Bronchial smooth muscle cell (primary cell): Measurements from ENCODE around the gene STXBP4. TPM values are rescaled to one million over a fixed set of nuclear protein-coding genes. Genes with fewer than 3 reads are reported as not detected.

Source experiments
- total RNA-seq: library from RNA; depleted of rRNA; stranded (reverse); fragments of >200 nt; gene quantifications from 2 replicates; pipeline ENCODE4 v1.2.1, GENCODE V29; 2014

Gene STXBP4, protein sequence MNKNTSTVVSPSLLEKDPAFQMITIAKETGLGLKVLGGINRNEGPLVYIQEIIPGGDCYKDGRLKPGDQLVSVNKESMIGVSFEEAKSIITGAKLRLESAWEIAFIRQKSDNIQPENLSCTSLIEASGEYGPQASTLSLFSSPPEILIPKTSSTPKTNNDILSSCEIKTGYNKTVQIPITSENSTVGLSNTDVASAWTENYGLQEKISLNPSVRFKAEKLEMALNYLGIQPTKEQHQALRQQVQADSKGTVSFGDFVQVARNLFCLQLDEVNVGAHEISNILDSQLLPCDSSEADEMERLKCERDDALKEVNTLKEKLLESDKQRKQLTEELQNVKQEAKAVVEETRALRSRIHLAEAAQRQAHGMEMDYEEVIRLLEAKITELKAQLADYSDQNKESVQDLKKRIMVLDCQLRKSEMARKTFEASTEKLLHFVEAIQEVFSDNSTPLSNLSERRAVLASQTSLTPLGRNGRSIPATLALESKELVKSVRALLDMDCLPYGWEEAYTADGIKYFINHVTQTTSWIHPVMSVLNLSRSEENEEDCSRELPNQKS
- total RNA-seq: 4.0 and 5.4 TPM in 2 replicates

DNA sequence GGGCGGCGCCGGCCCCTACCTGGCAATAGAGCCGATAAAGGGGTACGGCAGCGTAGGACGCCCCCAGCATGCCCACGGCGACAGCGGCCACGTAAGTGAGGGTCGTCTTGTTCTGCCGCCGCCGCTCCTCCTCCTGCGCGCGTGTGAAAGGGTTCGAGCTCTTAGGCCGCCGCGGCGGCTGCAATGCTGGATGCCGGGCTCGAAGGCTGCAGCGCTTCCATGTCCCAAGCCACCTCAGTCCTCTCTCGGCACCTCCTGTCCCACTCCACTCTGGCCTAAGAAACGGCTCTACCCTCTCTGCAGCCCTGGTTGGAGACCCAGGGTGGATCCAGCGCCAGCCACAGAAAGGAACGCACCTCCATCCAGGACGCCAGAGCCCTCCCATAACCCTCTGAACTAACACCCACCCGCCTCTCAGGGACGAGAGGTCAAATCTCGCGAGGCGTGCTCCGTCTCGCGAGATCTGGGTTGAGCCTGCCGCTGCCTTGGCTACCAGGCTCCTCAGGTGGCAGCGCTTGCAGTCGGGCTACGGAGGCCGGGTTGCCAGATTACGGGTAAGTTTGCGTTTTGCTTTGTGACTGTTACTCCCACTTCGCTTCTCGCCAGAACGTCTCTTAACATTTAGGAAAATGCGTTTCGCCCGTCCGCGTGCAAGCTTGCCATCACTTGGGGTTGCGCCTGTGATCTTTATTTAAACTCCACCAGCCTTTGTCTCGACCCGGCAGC, at the start of gene STXBP4, which contains the start of gene COX11:
STXBP4 (plus strand) TSS at position 504 of the 726 bp plus-strand sequence. CDS start 17,455 bp downstream, outside the sequence.
COX11 (minus strand) TSS at position 393 of the 726 bp plus-strand sequence; CDS start at position 385, 8 bp downstream.

Other genes with a start within 250 kb of the STXBP4 start
- gene TOM1L1, start 67.9 kb upstream of the STXBP4 start, total RNA-seq: 2.0 and 7.1 TPM in 2 replicates
- 88.6 and 110 TPM in 2 replicates for gene COX11, start 111 bp upstream of the STXBP4 start, total RNA-seq